ENCODE measurements around the gene GXYLT2. TPM values are rescaled to one million over a fixed set of nuclear protein-coding genes. Genes with fewer than 3 reads are reported as not detected.

The GXYLT2 gene
- total RNA-seq, 4 donors from 2014 or later = 1.3 to 74.1 (median 18.5) TPM

DNA sequence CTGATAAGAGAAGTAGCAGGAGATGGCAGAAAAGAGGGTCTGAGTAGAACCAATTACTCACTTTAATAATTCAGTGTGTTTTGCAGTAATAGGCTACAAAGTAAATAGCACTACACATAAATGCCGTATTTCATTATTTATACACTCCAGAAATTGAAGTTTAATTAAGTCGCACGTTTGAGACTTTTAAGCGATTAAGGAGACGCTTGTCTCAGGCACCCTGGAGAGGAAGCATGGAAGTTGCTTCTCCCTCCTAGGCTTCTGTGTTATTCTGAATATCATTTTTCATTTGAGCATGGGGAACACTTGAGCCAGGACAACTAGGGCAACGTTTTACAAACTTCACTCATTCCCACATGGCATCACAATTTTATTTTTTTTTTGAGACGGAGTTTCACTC lies 12.2 kb downstream of the GXYLT2 start:
- no peak for DNase-seq
- H3K9me3 ChIP-seq = no peaks in the 10 kb centered on the region
- H3K36me3 ChIP-seq = no peaks in the 10 kb centered on the region
- H3K27me3 ChIP-seq = no peaks in the 10 kb centered on the region
- peaks cover 0 to 15% of the 10 kb centered on the region in 2 donors for H3K4me1 ChIP-seq
- H3K4me3 ChIP-seq = no peak overlapping the region
- intact Hi-C loops (cut with DNase I; ENCODE audit: low total_unique reads) = no loop called here
- no peak overlapping the region for H3K27ac ChIP-seq
- no peak for TF ChIP-seq POLR2A (IDR thresholded peaks at IDR 0.05)
- TF ChIP-seq, protein P1, sequence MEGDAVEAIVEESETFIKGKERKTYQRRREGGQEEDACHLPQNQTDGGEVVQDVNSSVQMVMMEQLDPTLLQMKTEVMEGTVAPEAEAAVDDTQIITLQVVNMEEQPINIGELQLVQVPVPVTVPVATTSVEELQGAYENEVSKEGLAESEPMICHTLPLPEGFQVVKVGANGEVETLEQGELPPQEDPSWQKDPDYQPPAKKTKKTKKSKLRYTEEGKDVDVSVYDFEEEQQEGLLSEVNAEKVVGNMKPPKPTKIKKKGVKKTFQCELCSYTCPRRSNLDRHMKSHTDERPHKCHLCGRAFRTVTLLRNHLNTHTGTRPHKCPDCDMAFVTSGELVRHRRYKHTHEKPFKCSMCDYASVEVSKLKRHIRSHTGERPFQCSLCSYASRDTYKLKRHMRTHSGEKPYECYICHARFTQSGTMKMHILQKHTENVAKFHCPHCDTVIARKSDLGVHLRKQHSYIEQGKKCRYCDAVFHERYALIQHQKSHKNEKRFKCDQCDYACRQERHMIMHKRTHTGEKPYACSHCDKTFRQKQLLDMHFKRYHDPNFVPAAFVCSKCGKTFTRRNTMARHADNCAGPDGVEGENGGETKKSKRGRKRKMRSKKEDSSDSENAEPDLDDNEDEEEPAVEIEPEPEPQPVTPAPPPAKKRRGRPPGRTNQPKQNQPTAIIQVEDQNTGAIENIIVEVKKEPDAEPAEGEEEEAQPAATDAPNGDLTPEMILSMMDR (IDR thresholded peaks at IDR 0.05) = no peak

DNA sequence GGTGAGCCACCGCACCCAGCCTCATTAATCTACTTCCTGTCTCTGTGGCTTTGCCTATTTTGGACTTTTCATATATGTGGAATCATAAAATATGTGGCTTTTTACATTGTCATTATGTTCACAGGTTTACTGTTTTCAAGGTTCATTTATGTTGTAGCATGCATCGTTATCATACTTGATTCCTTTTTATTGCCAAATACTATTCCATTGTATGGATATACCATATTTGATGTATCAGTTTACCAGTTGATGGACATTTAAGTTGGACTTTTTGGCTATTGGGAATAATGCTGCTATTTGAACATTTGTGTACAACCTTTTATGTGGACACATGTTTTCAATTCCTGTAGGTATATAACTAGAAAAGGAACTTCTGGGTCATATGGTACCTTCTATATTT lies 14.0 kb downstream of the GXYLT2 start:
- H3K27ac ChIP-seq = peak overlapping the region in 1 of 2 donors; percentile 46
- TF ChIP-seq POLR2A (IDR thresholded peaks at IDR 0.05) = no peak
- TF ChIP-seq, protein P1 (IDR thresholded peaks at IDR 0.05) = no peak
- peaks cover 0 to 15% of the 10 kb centered on the region in 2 donors for H3K4me1 ChIP-seq
- no peaks in the 10 kb centered on the region for H3K36me3 ChIP-seq
- intact Hi-C loops (cut with DNase I; ENCODE audit: low total_unique reads) = no loop called here
- H3K4me3 ChIP-seq = no peak overlapping the region
- no peaks in the 10 kb centered on the region for H3K27me3 ChIP-seq
- no peaks in the 10 kb centered on the region for H3K9me3 ChIP-seq
- no peak for DNase-seq

DNA sequence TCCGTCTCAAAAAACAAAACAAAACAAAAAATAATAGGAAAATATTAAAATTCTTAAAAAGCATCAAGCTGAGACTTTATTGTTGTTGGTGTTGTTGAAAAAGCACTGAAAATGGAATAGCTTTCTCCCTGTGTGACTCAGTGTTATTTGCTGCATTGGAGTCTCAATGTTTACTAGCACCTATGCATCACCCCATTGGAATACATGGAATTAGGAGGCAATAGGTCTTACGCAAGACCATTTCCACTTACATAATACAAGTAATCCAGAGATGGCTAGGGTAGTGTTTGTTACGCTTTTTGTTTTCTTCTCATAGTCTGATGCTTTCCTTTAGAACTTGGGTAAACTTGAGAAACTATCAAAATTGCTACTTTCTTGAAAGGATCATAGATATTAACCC lies 15.2 kb downstream of the GXYLT2 start:
- no peak for DNase-seq
- TF ChIP-seq POLR2A (IDR thresholded peaks at IDR 0.05) = no peak
- TF ChIP-seq, protein P1 (IDR thresholded peaks at IDR 0.05) = no peak
- H3K4me3 ChIP-seq = no peak overlapping the region
- intact Hi-C loops (cut with DNase I; ENCODE audit: low total_unique reads) = no loop called here
- peaks cover 0 to 8% of the 10 kb centered on the region in 2 donors for H3K4me1 ChIP-seq
- H3K9me3 ChIP-seq = no peaks in the 10 kb centered on the region
- H3K27me3 ChIP-seq = no peaks in the 10 kb centered on the region
- peak overlapping the region; percentile 46 to 54 for H3K27ac ChIP-seq
- H3K36me3 ChIP-seq = no peaks in the 10 kb centered on the region

DNA sequence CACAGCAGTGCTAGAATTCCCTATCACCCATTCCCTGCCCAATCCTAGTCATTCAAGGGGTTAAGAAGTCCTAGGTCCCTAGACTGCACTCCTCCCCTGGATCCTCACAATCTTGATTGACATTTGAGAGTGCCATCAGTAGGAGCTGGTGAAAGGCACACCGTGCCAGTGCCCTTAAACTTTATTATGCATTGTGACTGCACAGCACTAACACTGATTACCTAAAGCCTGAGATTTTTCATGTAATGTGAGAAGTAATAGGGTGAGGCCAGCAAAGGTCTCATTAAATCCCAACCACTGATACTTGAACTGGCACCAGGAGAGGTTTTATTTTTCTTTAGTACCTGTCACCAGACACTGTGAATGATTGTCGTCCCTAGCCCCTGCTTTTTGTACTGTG lies 16.3 kb downstream of the GXYLT2 start:
- intact Hi-C loops (cut with DNase I; ENCODE audit: low total_unique reads) = no loop called here
- Histone ChIP-seq H3K9me3 (no peaks in the 10 kb centered on the region), H3K4me1 (peaks cover 0 to 8% of the 10 kb centered on the region in 2 donors), H3K27ac (peak overlapping the region in 1 of 2 donors; percentile 54), H3K27me3 (no peaks in the 10 kb centered on the region), H3K4me3 (no peak overlapping the region), H3K36me3 (no peaks in the 10 kb centered on the region)
- TF ChIP-seq POLR2A (IDR thresholded peaks at IDR 0.05) = no peak
- TF ChIP-seq, protein P1 (IDR thresholded peaks at IDR 0.05) = no peak
- DNase-seq = no peak

DNA sequence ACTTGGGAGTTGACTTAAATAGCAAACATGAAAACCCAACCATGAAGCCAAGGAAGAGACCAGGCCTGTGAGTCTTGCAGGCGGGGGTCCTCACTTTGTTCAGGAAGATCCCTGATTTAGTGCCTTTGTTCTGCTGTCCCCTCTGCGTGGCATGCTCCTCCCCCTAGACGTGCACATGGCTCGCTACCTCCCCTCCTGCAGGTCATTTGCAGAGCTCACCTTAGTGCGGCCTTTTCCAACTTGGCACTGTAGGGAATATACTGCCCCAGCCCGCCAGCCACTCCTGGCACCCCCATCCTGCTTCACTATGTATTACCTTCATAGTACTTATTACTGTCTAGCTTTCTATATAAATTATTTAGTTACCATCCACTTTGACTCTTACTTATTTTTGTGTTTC lies 18.3 kb downstream of the GXYLT2 start:
- no peak for DNase-seq
- no peaks in the 10 kb centered on the region for H3K36me3 ChIP-seq
- no peaks in the 10 kb centered on the region for H3K9me3 ChIP-seq
- H3K27ac ChIP-seq = no peak overlapping the region
- intact Hi-C loops (cut with DNase I; ENCODE audit: low total_unique reads) = no loop called here
- TF ChIP-seq, protein P1 (IDR thresholded peaks at IDR 0.05) = no peak
- no peak for TF ChIP-seq POLR2A (IDR thresholded peaks at IDR 0.05)
- peaks cover 0 to 8% of the 10 kb centered on the region in 2 donors for H3K4me1 ChIP-seq
- H3K4me3 ChIP-seq = no peak overlapping the region
- H3K27me3 ChIP-seq = no peaks in the 10 kb centered on the region

Measured in uterus (tissue), 4 donors.